ENCODE measurements around the gene FEM1B.

Gene FEM1B

GRCh38 chr15:68278595-68279405 is 1.3 kb downstream of the FEM1B start (continued):
- TF ChIP-seq ZNF211 (tag by site-specific recombination; IDR thresholded peaks at IDR 0.05; ENCODE audit: low read depth) (no peak), ZNF514 (tag by site-specific recombination; IDR thresholded peaks at IDR 0.05) (no peak), ZNF350 (tag by site-specific recombination; IDR thresholded peaks at IDR 0.05) (no peak), ZNF169 (tag by site-specific recombination; IDR thresholded peaks at IDR 0.05) (peak; percentile 53; the same call in 1 of the 2 replicates), BCL6B (tag by site-specific recombination; IDR thresholded peaks at IDR 0.05) (peak; percentile 83; the same call in 1 of the 2 replicates), ZFP41 (tag by site-specific recombination; IDR thresholded peaks at IDR 0.05; ENCODE audit: borderline replicate concordance) (0 out of 2 replicates have a peak, but pooled peaks have one; percentile 14), TSHZ1 (tag by site-specific recombination; IDR thresholded peaks at IDR 0.05; ENCODE audit: borderline replicate concordance) (no peak), ZSCAN23 (tag by site-specific recombination; IDR thresholded peaks at IDR 0.05) (peak; percentile 16; the same call in 1 of the 2 replicates), ZNF600 (tag by site-specific recombination; IDR thresholded peaks at IDR 0.05) (peak; percentile 98), ZBTB26 (tag by site-specific recombination; optimal IDR thresholded peaks at IDR 0.05) (no peak), ZNF664 (tag by site-specific recombination; IDR thresholded peaks at IDR 0.05) (0 out of 2 replicates have a peak, but pooled peaks have one; percentile 26), GFI1B (tag by site-specific recombination; IDR thresholded peaks at IDR 0.05) (no peak)

- Histone ChIP-seq H3K4me1 (ENCODE audit: control insufficient read depth, insufficient read depth, low read length) (peaks cover 13% of the 10 kb centered on the region; the same call in 1 of the 2 replicates), H3K36me3 (ENCODE audit: control insufficient read depth in 2 of 2, insufficient read depth in 1 of 2, low read length in 2 of 2) (peaks cover 5 to 18% of the 10 kb centered on the region in 2 experiments; a peak in 2 of 3 replicates), H3K4me3 (ENCODE audit: low read depth, low read length) (peak overlapping the region; percentile 95), H3K9me3 (ENCODE audit: control insufficient read depth, insufficient read depth, low read depth, low read length) (no peaks in the 10 kb centered on the region), H3K27ac (ENCODE audit: extremely low read depth, low read depth, low read length) (no peak overlapping the region; the same call in 1 of the 2 replicates)
- ChIA-PET POLR2A (interaction anchor here (1.0 to 1.9 kb wide), 3 partner anchors 9 to 27 kb away, joined by 3 to 6 read pairs (median 5); no protein-coding TSS in a partner anchor), CTCF (interaction anchor here (0.6 to 4.3 kb wide), 11 partner anchors 9 to 270 kb away, joined by 3 to 31 read pairs (median 3); no protein-coding TSS in a partner anchor)
- TF ChIP-seq MEIS1 (CRISPR knock-in tag; IDR thresholded peaks at IDR 0.05; ENCODE audit: borderline replicate concordance) (no peak), TCF7L2 (IDR thresholded peaks at IDR 0.05; ENCODE audit: borderline replicate concordance, low read depth, low read length) (no peak), ZNF654 (tag by site-specific recombination; IDR thresholded peaks at IDR 0.05; ENCODE audit: low read depth) (no peak), ZNF2 (tag by site-specific recombination; IDR thresholded peaks at IDR 0.05) (peak; percentile 95), MZF1 (tag by site-specific recombination; IDR thresholded peaks at IDR 0.05; ENCODE audit: borderline replicate concordance) (peak; percentile 76), ZNF664 (tag by site-specific recombination; IDR thresholded peaks at IDR 0.05) (peak; percentile 98), ZXDB (tag by site-specific recombination; IDR thresholded peaks at IDR 0.05) (peak; percentile 41; the same call in 1 of the 2 replicates), ZNF138 (tag by site-specific recombination; IDR thresholded peaks at IDR 0.05; ENCODE audit: borderline replicate concordance) (no peak), ZNF600 (tag by site-specific recombination; IDR thresholded peaks at IDR 0.05) (peak; percentile 84), WT1 (tag by site-specific recombination; IDR thresholded peaks at IDR 0.05) (peak; percentile 11; the same call in 1 of the 2 replicates), ZNF561 (tag by site-specific recombination; IDR thresholded peaks at IDR 0.05; ENCODE audit: borderline replicate concordance) (0 out of 2 replicates have a peak, but pooled peaks have one; percentile 17), ZNF768 (tag by site-specific recombination; IDR thresholded peaks at IDR 0.05) (peak; percentile 65; the same call in 1 of the 2 replicates), ZNF146 (tag by site-specific recombination; IDR thresholded peaks at IDR 0.05) (peak; percentile 100), ZNF530 (tag by site-specific recombination; IDR thresholded peaks at IDR 0.05; ENCODE audit: low read depth) (no peak), PRDM1 (tag by site-specific recombination; IDR thresholded peaks at IDR 0.05) (peak; percentile 58), SCRT1 (tag by site-specific recombination; IDR thresholded peaks at IDR 0.05; ENCODE audit: borderline replicate concordance) (0 out of 2 replicates have a peak, but pooled peaks have one; percentile 24)
These were observed 2.5 kb downstream of the FEM1B start for GRCh38 chr15:68279779-68280753.
